Measurements from ENCODE around the gene UNG. TPM values are rescaled to one million over a fixed set of nuclear protein-coding genes. Genes with fewer than 3 reads are reported as not detected.

UNG gene
- total and polyA plus RNA-seq, 2 experiments from 2014 or later: 90.5 to 209 TPM

GRCh38 chr12:109130297-109131153 lies 33.1 kb downstream of the UNG start:
- no peaks in the 10 kb centered on the region for H3K79me2 ChIP-seq (replicated peaks; ENCODE audit: insufficient read depth)
- Mint-ChIP-seq H3K9me3 (peaks cover 2% of the 10 kb centered on the region; the same call in 2 of the 3 replicates), H3K36me3 (ENCODE audit: low read depth) (no peaks in the 10 kb centered on the region; the same call in 1 of the 3 replicates), H3K4me1 (peaks cover 10% of the 10 kb centered on the region), H3K27me3 (ENCODE audit: insufficient read depth, low read depth, poor library complexity) (peaks cover 4% of the 10 kb centered on the region), H3K4me3 (no peak overlapping the region), H3K27ac (no peak overlapping the region; the same call in 1 of the 2 replicates)
- DNase-seq (ENCODE audit: low spot score) (no peak), ATAC-seq (no peak)
- H3K27ac ChIP-seq (ENCODE audit: low read depth): no peak overlapping the region
- H3K4me1 ChIP-seq (ENCODE audit: insufficient read depth): no peaks in the 10 kb centered on the region
- H3F3A ChIP-seq (replicated peaks; ENCODE audit: low read depth): no peaks in the 10 kb centered on the region
- H3K4me2 ChIP-seq: no peak overlapping the region
- H3K36me3 ChIP-seq (ENCODE audit: insufficient read depth): no peaks in the 10 kb centered on the region
- H3K9me2 ChIP-seq (ENCODE audit: insufficient read depth): no peaks in the 10 kb centered on the region
- TF ChIP-seq NANOG (IDR thresholded peaks at IDR 0.05; ENCODE audit: borderline replicate concordance): no peak
- TF ChIP-seq REST (IDR thresholded peaks at IDR 0.05; ENCODE audit: unreplicated experiment): no peak
- no peak for TF ChIP-seq STAT1 (IDR thresholded peaks at IDR 0.05; ENCODE audit: unreplicated experiment)
- no peak for TF ChIP-seq ZNF462 (CRISPR knock-in tag; IDR thresholded peaks at IDR 0.05)
- TF ChIP-seq CTCF (conservative IDR thresholded peaks at IDR 0.05; ENCODE audit: low read depth in 2 of 2): no peak
- TF ChIP-seq ZNF331 (CRISPR knock-in tag; IDR thresholded peaks at IDR 0.05; ENCODE audit: low read depth): no peak
- TF ChIP-seq CREB1 (CRISPR knock-in tag; IDR thresholded peaks at IDR 0.05; ENCODE audit: low read depth): no peak
- no peak for TF ChIP-seq POLR2AphosphoS5 (IDR thresholded peaks at IDR 0.05; ENCODE audit: low read depth)
- TF ChIP-seq ETS1 (IDR thresholded peaks at IDR 0.05): no peak
- no peak for TF ChIP-seq EZH2phosphoT487 (IDR thresholded peaks at IDR 0.05; ENCODE audit: unreplicated experiment)
- TF ChIP-seq ZNF114 (CRISPR knock-in tag; IDR thresholded peaks at IDR 0.05): no peak
- TF ChIP-seq JUNB (IDR thresholded peaks at IDR 0.05; ENCODE audit: unreplicated experiment): no peak
- TF ChIP-seq EZH2 (IDR thresholded peaks at IDR 0.05; ENCODE audit: low read depth, unreplicated experiment): no peak
- H2AFZ ChIP-seq: no peak overlapping the region
- H3K4me3 ChIP-seq: no peak overlapping the region
- no peaks in the 10 kb centered on the region for H3K27me3 ChIP-seq (ENCODE audit: insufficient read depth)
- H4K20me1 ChIP-seq (replicated peaks; ENCODE audit: insufficient read depth): no peaks in the 10 kb centered on the region
